CD14-positive monocyte (primary cell): ENCODE data around the gene EEF1A1. TPM values are rescaled to one million over a fixed set of nuclear protein-coding genes. Genes with fewer than 3 reads are reported as not detected.
"Not testable (repeated sequence)": the region's sequence is repeated elsewhere in the genome, so short reads cannot be mapped to it uniquely, and the experiment has no call there.

Experiments
- DNase-seq, 3 donors: peaks; one replicate each; pipeline ENCODE4 v3.0.0-alpha.2; 2011 to 2022
- H2AFZ ChIP-seq: 2 replicates; pipeline ENCODE4 v1.6.0; 2012; ENCODE audit warnings: mild to moderate bottlenecking, low read depth, low read length, inconsistent platforms; ENCODE audit not compliant: insufficient read depth, poor library complexity, severe bottlenecking
- H3K27ac ChIP-seq, 2 donors: 1 replicate in 1 of 2; 2 replicates in 1 of 2; pipeline ENCODE4 v1.5.1; 2012 to 2013; ENCODE audit warnings: low read length in 2 of 2, control low read depth in 1 of 2, inconsistent platforms in 1 of 2, low read depth in 1 of 2, mild to moderate bottlenecking in 1 of 2
- H3K27me3 ChIP-seq, 2 donors: one replicate each; pipeline versions ENCODE4 v1.6.0 to v1.6.1; 2011 to 2013; ENCODE audit warnings: low read length in 2 of 2; ENCODE audit not compliant: control insufficient read depth in 2 of 2, insufficient read depth in 2 of 2
- H3K36me3 ChIP-seq, 2 donors: replicated peaks in 1 of 2; 1 replicate in 1 of 2; 2 replicates in 1 of 2; pipeline versions ENCODE4 v1.5.1 to v1.6.1; 2012 to 2013; ENCODE audit warnings: low read length in 2 of 2, control low read depth in 1 of 2, inconsistent platforms in 1 of 2, mild to moderate bottlenecking in 1 of 2; ENCODE audit not compliant: insufficient read depth in 2 of 2, control insufficient read depth in 1 of 2
- H3K4me1 ChIP-seq, 2 donors: 1 replicate in 1 of 2; 2 replicates in 1 of 2; pipeline versions ENCODE4 v1.5.1 to v1.6.1; 2012 to 2013; ENCODE audit warnings: low read length in 2 of 2, control low read depth in 1 of 2, inconsistent platforms in 1 of 2, mild to moderate bottlenecking in 1 of 2, moderate library complexity in 1 of 2; ENCODE audit not compliant: insufficient read depth in 2 of 2, control insufficient read depth in 1 of 2
- H3K4me2 ChIP-seq: replicated peaks from 2 replicates; pipeline ENCODE3; 2012; ENCODE audit warnings: low read length, moderate library complexity, mild to moderate bottlenecking; ENCODE audit not compliant: poor library complexity, severe bottlenecking; ENCODE audit errors: extremely low read depth
- H3K4me3 ChIP-seq, 3 experiments: fragments of 200-600 bp in 1 of 3; sonication (generic) in 1 of 3; replicated peaks in 1 of 3; 1 replicate in 2 of 3; 2 replicates in 1 of 3; pipeline ENCODE4 v1.5.1; 2011 to 2013; ENCODE audit warnings: low read length in 3 of 3, mild to moderate bottlenecking in 3 of 3, control low read depth in 2 of 3, low read depth in 2 of 3, inconsistent platforms in 1 of 3, moderate library complexity in 1 of 3
- H3K79me2 ChIP-seq: 2 replicates; pipeline ENCODE4 v1.6.0; 2012; ENCODE audit warnings: mild to moderate bottlenecking, control low read depth, inconsistent platforms, low read length, moderate library complexity; ENCODE audit not compliant: insufficient read depth
- H3K9ac ChIP-seq: 2 replicates; pipeline ENCODE4 v1.6.0; 2017; ENCODE audit warnings: low read length, mild to moderate bottlenecking; ENCODE audit not compliant: insufficient read depth, poor library complexity, severe bottlenecking
- H3K9me3 ChIP-seq, 2 donors: replicated peaks in 1 of 2; 1 replicate in 1 of 2; 2 replicates in 1 of 2; pipeline versions ENCODE4 v1.5.1 to v1.6.1; 2012 to 2013; ENCODE audit warnings: low read length in 2 of 2, control low read depth in 1 of 2; ENCODE audit not compliant: control insufficient read depth in 1 of 2, insufficient read depth in 1 of 2
- H4K20me1 ChIP-seq: 2 replicates; pipeline ENCODE4 v1.6.0; 2012; ENCODE audit warnings: mild to moderate bottlenecking, low read length, control low read depth, moderate library complexity; ENCODE audit not compliant: insufficient read depth
- H3K27ac Mint-ChIP-seq, 7 donors: one replicate each; pipeline ENCODE4 v1.8.0; 2020; ENCODE audit warnings: mild to moderate bottlenecking in 7 of 7, mixed read lengths in 7 of 7, moderate library complexity in 6 of 7, inconsistent platforms in 2 of 7
- H3K27me3 Mint-ChIP-seq, 3 donors: one replicate each; pipeline ENCODE4 v1.8.0; 2021 to 2022; ENCODE audit warnings: low read depth in 3 of 3, mild to moderate bottlenecking in 3 of 3, mixed read lengths in 3 of 3, moderate library complexity in 3 of 3, inconsistent platforms in 1 of 3
- H3K36me3 Mint-ChIP-seq, 2 donors: one replicate each; pipeline ENCODE4 v1.8.0; 2020; ENCODE audit warnings: mixed read lengths in 2 of 2, inconsistent platforms in 1 of 2, mild to moderate bottlenecking in 1 of 2
- H3K4me1 Mint-ChIP-seq: one replicate; pipeline ENCODE4 v1.8.0; 2020; ENCODE audit warnings: mild to moderate bottlenecking, mixed read lengths
- H3K4me3 Mint-ChIP-seq, 2 donors: one replicate each; pipeline ENCODE4 v1.8.0; 2020; ENCODE audit warnings: mild to moderate bottlenecking in 2 of 2, mixed read lengths in 2 of 2, moderate library complexity in 1 of 2
- H3K9me3 Mint-ChIP-seq, 7 donors: one replicate each; pipeline ENCODE4 v1.8.0; 2020 to 2022; ENCODE audit warnings: mixed read lengths in 7 of 7, mild to moderate bottlenecking in 6 of 7, moderate library complexity in 6 of 7, inconsistent platforms in 2 of 7
- WGBS: methylation state at CpG from one replicate; pipeline ENCODE4 v1.1.5; 2013; ENCODE audit warnings: missing lambda C conversion rate; ENCODE audit not compliant: insufficient coverage; 5-methylcytosine and 5-hydroxymethylcytosine counted together
- intact Hi-C, 2 donors: fragments of 100-400 bp; cut with micrococcal nuclease; formaldehyde crosslinking; loops; one replicate each; pipeline versions ENCODE4 v1.15.0 to v1.15.1; 2023
- polyA plus RNA-seq, 3 donors: library from polyadenylated mRNA; depleted of rRNA in 1 of 3; unstranded in 2 of 3; stranded (reverse) in 1 of 3; fragments of 300-500 nt in 2 of 3; fragments of >200 nt in 1 of 3; fragmentation: Illumina TruSeq in 2 of 3; gene quantifications; 1 replicate in 2 of 3; 2 replicates in 1 of 3; pipeline ENCODE4 v1.2.3, GENCODE V29; 2012 to 2021
- TF ChIP-seq, protein P1 (sequence below): fragments of 200-600 bp; IDR thresholded peaks from one replicate; pipeline ENCODE4 v1.8.0; 2022; ENCODE audit warnings: antibody characterized with exemption, mild to moderate bottlenecking

The EEF1A1 gene
- polyA plus RNA-seq, 3 donors: 5,292 to 7,368 (median 5,586) TPM

DNA sequence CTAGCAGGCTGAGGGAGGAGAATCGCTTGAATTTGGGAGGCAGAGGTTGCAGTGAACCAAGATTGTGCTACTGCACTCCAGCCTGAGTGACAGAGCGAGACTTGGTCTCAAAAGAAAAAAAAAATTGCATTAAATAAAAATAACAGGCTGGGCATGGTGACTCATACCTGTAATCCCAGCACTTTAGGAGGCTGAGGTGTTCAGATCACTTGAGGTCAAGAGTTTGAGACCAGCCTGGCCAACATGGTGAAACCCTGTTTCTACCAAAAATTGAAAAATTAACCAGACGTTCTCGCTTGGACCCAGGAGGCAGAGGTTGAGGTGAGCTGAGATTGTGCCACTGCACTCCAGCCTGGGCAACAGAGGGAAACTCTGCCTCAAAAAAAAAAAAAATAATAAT is 30.3 kb upstream of the EEF1A1 start:
- H3K36me3 ChIP-seq, H3K4me2 ChIP-seq, H3K4me1 Mint-ChIP-seq, H4K20me1 ChIP-seq, H3K27me3 Mint-ChIP-seq, H2AFZ ChIP-seq, H3K4me3 ChIP-seq, H3K27me3 ChIP-seq, H3K27ac ChIP-seq, H3K79me2 ChIP-seq, H3K9ac ChIP-seq, H3K4me3 Mint-ChIP-seq, intact Hi-C loops, H3K9me3 ChIP-seq, H3K27ac Mint-ChIP-seq, H3K4me1 ChIP-seq, H3K9me3 Mint-ChIP-seq, DNase-seq, H3K36me3 Mint-ChIP-seq: not testable (repeated sequence)
- WGBS: no CpG with 5 or more reads among the region's 4 CpGs

DNA sequence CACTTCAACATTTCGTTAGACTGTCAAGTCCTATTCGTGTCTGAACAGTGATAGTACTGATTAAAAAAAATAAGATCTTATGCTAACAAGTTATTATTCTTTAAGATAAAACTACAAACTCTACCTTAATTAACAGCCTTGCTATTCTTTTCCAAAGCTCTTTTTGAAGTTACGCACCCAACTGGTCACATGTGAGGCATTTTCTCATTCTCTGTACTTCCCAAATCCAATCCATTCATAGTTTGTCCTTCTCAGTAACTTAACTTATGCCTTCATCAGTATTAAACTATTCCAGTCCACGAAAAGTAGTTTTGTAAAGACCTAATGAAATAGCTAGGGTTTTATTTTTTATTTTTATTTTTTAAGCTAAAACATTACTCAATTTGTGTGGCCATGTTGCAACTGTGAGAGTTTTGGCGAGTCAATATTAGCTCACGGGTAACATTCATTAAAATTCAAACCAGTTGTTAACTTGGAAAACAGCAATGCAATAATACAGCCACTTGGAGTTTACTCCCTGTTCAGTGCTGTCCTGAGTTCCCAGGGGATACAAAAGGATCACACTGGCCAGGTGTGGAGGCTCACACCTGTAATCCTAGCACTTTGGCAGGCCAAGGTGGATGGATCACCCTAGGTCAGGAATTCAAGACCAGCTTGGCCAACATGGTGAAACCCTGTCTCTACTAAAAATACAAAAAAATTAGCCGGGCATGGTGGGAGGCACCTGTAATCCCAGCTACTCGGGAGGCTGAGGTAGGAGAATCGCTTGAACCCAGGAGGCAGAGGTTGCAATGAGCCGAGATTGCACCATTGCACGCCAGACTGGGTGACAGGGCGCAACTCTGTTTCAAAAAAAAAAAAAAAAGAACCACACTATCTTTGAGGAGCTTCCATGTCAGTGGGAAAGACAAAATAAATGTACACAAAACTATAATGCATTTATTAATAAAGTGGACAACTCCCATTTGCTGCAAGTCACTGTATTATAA is 27.9 kb upstream of the EEF1A1 start:
- no peaks in the 10 kb centered on the region for H3K9me3 ChIP-seq
- H3K4me2 ChIP-seq: no peak overlapping the region
- no peaks in the 10 kb centered on the region for H3K27me3 ChIP-seq
- H3K36me3 Mint-ChIP-seq: no peaks in the 10 kb centered on the region
- H3K27ac Mint-ChIP-seq: no peak overlapping the region
- no peak overlapping the region for H3K4me3 Mint-ChIP-seq
- H3K9me3 Mint-ChIP-seq: no peaks in the 10 kb centered on the region
- TF ChIP-seq, protein P1, sequence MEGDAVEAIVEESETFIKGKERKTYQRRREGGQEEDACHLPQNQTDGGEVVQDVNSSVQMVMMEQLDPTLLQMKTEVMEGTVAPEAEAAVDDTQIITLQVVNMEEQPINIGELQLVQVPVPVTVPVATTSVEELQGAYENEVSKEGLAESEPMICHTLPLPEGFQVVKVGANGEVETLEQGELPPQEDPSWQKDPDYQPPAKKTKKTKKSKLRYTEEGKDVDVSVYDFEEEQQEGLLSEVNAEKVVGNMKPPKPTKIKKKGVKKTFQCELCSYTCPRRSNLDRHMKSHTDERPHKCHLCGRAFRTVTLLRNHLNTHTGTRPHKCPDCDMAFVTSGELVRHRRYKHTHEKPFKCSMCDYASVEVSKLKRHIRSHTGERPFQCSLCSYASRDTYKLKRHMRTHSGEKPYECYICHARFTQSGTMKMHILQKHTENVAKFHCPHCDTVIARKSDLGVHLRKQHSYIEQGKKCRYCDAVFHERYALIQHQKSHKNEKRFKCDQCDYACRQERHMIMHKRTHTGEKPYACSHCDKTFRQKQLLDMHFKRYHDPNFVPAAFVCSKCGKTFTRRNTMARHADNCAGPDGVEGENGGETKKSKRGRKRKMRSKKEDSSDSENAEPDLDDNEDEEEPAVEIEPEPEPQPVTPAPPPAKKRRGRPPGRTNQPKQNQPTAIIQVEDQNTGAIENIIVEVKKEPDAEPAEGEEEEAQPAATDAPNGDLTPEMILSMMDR: peak; percentile 41
- H3K9ac ChIP-seq: no peak overlapping the region
- peaks cover 0 to 1% (median 0%) of the 10 kb centered on the region in 3 donors for H3K27me3 Mint-ChIP-seq
- no peak overlapping the region for H3K27ac ChIP-seq
- H3K36me3 ChIP-seq: no peaks in the 10 kb centered on the region
- no peak for DNase-seq
- peaks cover 11% of the 10 kb centered on the region for H3K4me1 Mint-ChIP-seq
- intact Hi-C loops: no loop called here
- WGBS: 100% methylated on average over 1 of the region's 12 CpGs
- H3K4me3 ChIP-seq: no peak overlapping the region
- H3K79me2 ChIP-seq: no peaks in the 10 kb centered on the region
- H2AFZ ChIP-seq: no peak overlapping the region
- H3K4me1 ChIP-seq: peaks cover 0 to 5% of the 10 kb centered on the region in 2 donors
- H4K20me1 ChIP-seq: no peaks in the 10 kb centered on the region
